Activated CD4-positive, alpha-beta T cell treated with anti-CD3 and anti-CD28 coated beads for 36 hours (primary cell): ENCODE data around the gene CASP14. TPM values are rescaled to one million over a fixed set of nuclear protein-coding genes. Genes with fewer than 3 reads are reported as not detected.

Experiments used
- ATAC-seq: fragments of 200-7000 bp; cut with Tn5 transposase; one replicate; pipeline ENCODE4 v1.10.0; 2021; ENCODE audit warnings: mild to moderate bottlenecking, moderate library complexity
- CTCF ChIA-PET: fragments of 350-600 bp; sonication (Branson Sonifier 250); formaldehyde crosslinking; loops from one replicate; lab custom pipeline; 2021; ENCODE audit warnings: antibody characterized with exemption; lab: Charles Lee
- POLR2A ChIA-PET: fragments of 350-600 bp; sonication (Branson Sonifier 250); formaldehyde crosslinking; loops from one replicate; lab custom pipeline; 2021; ENCODE audit warnings: antibody characterized with exemption, inconsistent platforms; lab: Charles Lee
- DNase-seq: peaks from one replicate; pipeline ENCODE4 v3.0.0-alpha.2; 2020
- H3K27ac Mint-ChIP-seq: one replicate; pipeline ENCODE4 v1.8.0; 2021; ENCODE audit warnings: mixed read lengths
- H3K27me3 Mint-ChIP-seq: one replicate; pipeline ENCODE4 v1.8.0; 2021; ENCODE audit warnings: mixed read lengths
- H3K36me3 Mint-ChIP-seq: one replicate; pipeline ENCODE4 v1.8.0; 2021; ENCODE audit warnings: low read depth, mixed read lengths
- H3K4me1 Mint-ChIP-seq: one replicate; pipeline ENCODE4 v1.8.0; 2021; ENCODE audit warnings: mixed read lengths
- H3K4me3 Mint-ChIP-seq: one replicate; pipeline ENCODE4 v1.8.0; 2021; ENCODE audit warnings: mild to moderate bottlenecking, moderate library complexity, mixed read lengths
- H3K9me3 Mint-ChIP-seq: one replicate; pipeline ENCODE4 v1.8.0; 2021; ENCODE audit warnings: low read depth, mixed read lengths
- intact Hi-C, 2 experiments: fragments of 100-400 bp; cut with DNase I in 1 of 2; cut with micrococcal nuclease in 1 of 2; formaldehyde crosslinking; loops; one replicate each; pipeline versions ENCODE4 v1.14.2 to v1.15.1; 2022 to 2024; cut with DNase I, micrococcal nuclease
- total RNA-seq, 2 experiments: library from RNA; stranded (reverse); gene quantifications; one replicate each; pipeline ENCODE4 v1.2.3, GENCODE V29; 2021

CASP14 gene
- total RNA-seq, 2 experiments from 2014 or later: not detected

DNA sequence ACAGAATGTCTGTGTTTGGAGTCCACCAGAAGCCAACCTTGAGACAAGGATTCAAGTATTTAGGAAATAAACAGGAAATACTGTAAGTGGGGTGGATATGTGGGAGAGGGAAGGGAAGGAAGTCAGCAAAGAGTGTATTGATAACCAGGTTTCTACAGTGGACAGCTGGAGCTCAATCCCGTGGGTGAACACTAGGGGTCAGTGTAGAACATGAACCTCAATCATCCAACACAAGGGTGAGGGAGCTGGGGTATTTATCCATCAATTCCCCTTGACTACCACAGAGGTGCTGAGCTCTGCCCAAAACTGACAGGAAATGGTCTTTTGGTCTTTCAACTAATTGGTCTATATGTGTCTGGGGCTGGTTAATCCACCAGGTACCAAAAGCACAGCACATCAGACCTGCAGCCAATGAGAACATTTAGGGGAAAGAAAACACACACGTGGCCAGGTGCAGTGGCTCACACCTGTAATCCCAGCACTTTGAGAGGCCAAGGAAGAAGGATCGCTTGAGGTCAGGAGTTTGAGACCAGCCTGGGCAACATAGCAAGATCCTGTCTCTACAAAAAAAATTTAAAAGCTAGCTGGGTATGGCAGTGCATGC, 52.3 kb downstream of the CASP14 start:
- DNase-seq: peak; percentile 80
- POLR2A ChIA-PET: interaction anchor here (0.5 kb wide), 1 partner anchor 173 kb away, joined by 3 read pairs; no protein-coding TSS in a partner anchor
- H3K9me3 Mint-ChIP-seq: peaks cover 20% of the 10 kb centered on the region
- peaks cover under 1% of the 10 kb centered on the region for H3K4me1 Mint-ChIP-seq
- H3K27me3 Mint-ChIP-seq: peaks cover 6% of the 10 kb centered on the region
- peaks cover 8% of the 10 kb centered on the region for H3K36me3 Mint-ChIP-seq
- intact Hi-C loops: loop anchor here (1.0 kb wide), 1 partner anchor 49 kb away; no protein-coding TSS in a partner anchor
- peak; percentile 95 for ATAC-seq
- CTCF ChIA-PET: interaction anchor here (0.6 to 3.7 kb wide), 25 partner anchors 9 to 413 kb away, joined by 3 to 36 read pairs (median 5); a partner anchor contains a TSS
- no peak overlapping the region for H3K27ac Mint-ChIP-seq
- no peak overlapping the region for H3K4me3 Mint-ChIP-seq

DNA sequence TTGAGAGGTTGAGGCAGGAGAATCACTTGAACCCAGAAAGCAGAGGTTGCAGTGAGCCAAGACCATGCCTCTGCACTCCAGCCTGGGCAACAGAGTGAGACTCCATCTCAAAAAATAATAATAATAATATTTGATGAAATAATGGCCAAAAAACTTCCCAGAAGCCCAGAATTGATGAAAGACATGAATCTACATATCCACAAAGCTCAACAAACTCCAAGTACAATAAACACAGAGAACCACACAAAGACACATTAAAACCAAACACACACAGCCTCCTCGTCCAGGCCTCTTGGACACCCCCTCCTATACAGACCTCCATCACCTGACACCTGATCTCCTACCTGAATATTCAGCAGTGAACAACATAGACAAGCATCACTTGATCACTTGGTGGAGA, 54.7 kb downstream of the CASP14 start:
- H3K4me3 Mint-ChIP-seq: no peak overlapping the region
- H3K27me3 Mint-ChIP-seq: peaks cover 10% of the 10 kb centered on the region
- no peak for ATAC-seq
- CTCF ChIA-PET: interaction anchor here (0.5 to 1.2 kb wide), 4 partner anchors 12 to 451 kb away, joined by 3 to 4 read pairs (median 4); no protein-coding TSS in a partner anchor
- H3K4me1 Mint-ChIP-seq: peaks cover 14% of the 10 kb centered on the region
- no peak overlapping the region for H3K27ac Mint-ChIP-seq
- POLR2A ChIA-PET: no interaction called here
- intact Hi-C loops: no loop called here
- peaks cover 20% of the 10 kb centered on the region for H3K9me3 Mint-ChIP-seq
- DNase-seq: no peak
- peaks cover 9% of the 10 kb centered on the region for H3K36me3 Mint-ChIP-seq

DNA sequence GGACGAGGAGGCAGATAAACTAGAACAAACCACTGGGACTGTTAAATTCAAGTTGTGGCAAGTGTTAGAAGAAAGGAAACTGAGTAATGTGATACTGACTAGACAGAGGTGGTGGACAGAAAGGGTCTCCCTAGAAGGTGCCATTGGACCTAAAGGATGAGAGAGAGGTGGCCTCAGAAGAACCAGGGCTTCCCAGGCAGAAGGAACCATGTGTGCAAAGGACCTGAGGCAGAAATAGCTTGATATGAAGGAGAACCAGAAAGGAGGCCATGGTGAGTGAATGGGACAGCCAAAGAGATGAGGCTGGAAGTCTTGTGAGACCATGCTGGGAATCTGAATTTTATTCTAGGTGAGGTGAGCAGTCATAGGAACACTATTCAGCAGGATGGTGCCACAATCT, 55.1 kb downstream of the CASP14 start:
- ATAC-seq: no peak
- intact Hi-C loops: no loop called here
- Mint-ChIP-seq H3K4me3 (no peak overlapping the region), H3K36me3 (peaks cover 9% of the 10 kb centered on the region), H3K27ac (no peak overlapping the region), H3K27me3 (peaks cover 10% of the 10 kb centered on the region), H3K4me1 (peaks cover 14% of the 10 kb centered on the region), H3K9me3 (peaks cover 20% of the 10 kb centered on the region)
- CTCF ChIA-PET: interaction anchor here (1.0 to 1.2 kb wide), 3 partner anchors 47 to 451 kb away, joined by 3 read pairs; no protein-coding TSS in a partner anchor
- DNase-seq: no peak
- POLR2A ChIA-PET: no interaction called here

DNA sequence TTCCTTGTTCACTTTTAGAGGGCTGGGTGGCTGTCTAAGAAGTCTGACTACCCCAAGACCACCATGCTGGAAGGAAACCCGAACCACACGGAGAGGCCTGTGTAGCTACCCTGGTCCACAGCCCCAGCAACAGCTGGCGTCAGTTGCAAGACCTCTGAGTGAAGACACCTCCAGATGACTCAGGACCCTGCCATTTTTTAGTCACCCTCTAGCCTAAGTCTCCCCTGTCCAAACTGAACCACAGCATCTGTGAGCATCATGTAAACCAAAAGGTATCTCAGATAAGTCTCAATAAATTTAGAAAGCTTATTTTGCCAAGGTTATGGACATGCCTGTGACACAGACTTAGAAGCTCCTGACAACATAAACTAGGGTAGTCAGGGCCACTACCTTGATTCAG, 55.8 kb downstream of the CASP14 start:
- no peak for ATAC-seq
- H3K4me1 Mint-ChIP-seq: peaks cover 14% of the 10 kb centered on the region
- H3K9me3 Mint-ChIP-seq: peaks cover 20% of the 10 kb centered on the region
- ChIA-PET CTCF (interaction anchor here (0.6 to 1.1 kb wide), 2 partner anchors 9 to 46 kb away, joined by 3 read pairs; no protein-coding TSS in a partner anchor), POLR2A (no interaction called here)
- peaks cover 10% of the 10 kb centered on the region for H3K27me3 Mint-ChIP-seq
- intact Hi-C loops: no loop called here
- no peak overlapping the region for H3K27ac Mint-ChIP-seq
- H3K4me3 Mint-ChIP-seq: no peak overlapping the region
- DNase-seq: no peak
- H3K36me3 Mint-ChIP-seq: peaks cover 9% of the 10 kb centered on the region

DNA sequence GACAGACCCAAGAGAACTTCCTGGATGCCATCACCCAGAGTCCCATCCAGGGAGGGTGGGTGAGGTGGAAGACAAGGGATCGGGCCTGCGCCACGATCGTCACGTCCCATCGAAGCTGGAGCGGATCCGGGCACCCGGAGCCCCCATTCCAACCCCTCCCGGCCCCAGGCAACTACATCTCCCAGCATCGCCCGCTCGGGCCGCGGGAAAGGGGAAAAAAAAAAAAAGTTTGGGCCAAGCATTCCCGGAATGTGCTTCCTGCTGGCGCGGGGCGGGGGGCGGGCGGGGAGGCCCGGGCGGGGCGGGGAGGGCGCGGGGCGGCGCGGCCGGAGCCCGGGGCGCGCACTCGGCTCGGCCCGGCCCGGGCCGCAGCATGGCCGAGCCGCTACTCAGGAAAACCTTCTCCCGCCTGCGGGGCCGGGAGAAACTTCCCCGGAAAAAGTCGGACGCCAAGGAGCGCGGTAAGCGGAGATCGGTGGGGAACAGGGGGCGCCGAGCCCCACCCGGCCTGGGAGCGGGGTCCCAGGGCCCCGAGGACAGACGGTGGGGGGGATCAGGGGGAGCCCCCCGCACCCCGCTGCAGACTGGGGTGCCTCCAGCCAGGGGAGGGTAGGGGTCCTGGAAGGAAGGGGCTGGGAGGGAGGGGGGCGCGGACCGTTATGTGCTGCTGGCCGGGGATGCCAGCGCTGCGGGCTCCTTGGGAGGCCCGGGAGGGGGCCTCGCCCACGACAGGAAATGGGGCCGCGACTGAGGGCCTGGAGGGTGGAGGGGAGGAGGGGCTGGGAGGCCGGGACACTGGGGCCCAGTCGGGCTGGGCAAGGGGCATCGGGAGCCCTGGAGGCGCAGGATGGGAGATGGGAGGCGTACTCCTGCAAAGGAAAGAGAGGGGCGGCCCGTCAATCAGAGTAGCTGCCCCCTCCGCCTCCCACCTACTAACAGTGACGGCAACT, 58.1 kb downstream of the CASP14 start, which contains the start of gene SYDE1:
Gene SYDE1 (plus strand): TSS at position 341 of the 950 bp plus-strand sequence. CDS start 33 bp downstream, at position 374.
- peaks cover 14% of the 10 kb centered on the region for H3K4me1 Mint-ChIP-seq
- intact Hi-C loops: loop anchor here in 1 of 2 experiments (1.0 kb wide), 1 partner anchor 18 kb away; a partner anchor contains a TSS
- H3K4me3 Mint-ChIP-seq: peak within 1 kb of the TSS; percentile 72
- CTCF ChIA-PET: interaction anchor here (0.9 to 1.0 kb wide), 2 partner anchors 12 to 16 kb away, joined by 3 read pairs; no protein-coding TSS in a partner anchor
- ATAC-seq: peak; percentile 81
- H3K27me3 Mint-ChIP-seq: peaks cover 10% of the 10 kb centered on the region
- POLR2A ChIA-PET: no interaction called here
- peaks cover 17% of the 10 kb centered on the region for H3K9me3 Mint-ChIP-seq
- H3K36me3 Mint-ChIP-seq: peaks cover 9% of the 10 kb centered on the region
- DNase-seq: peak; percentile 76
- peak within 1 kb of the TSS; percentile 76 for H3K27ac Mint-ChIP-seq

Other genes starting within 250 kb of the CASP14 start
- not detected for gene OR7A5, start 214.3 kb upstream of the CASP14 start, total RNA-seq
- gene OR7C1, start 214.3 kb upstream of the CASP14 start, total RNA-seq: not detected
- gene OR7A10, start 200.6 kb upstream of the CASP14 start, total RNA-seq: not detected
- not detected for gene OR7A17, start 163.3 kb upstream of the CASP14 start, total RNA-seq
- not detected for gene OR7C2, start 108.0 kb upstream of the CASP14 start, total RNA-seq
- not detected for gene SLC1A6, start 69.6 kb upstream of the CASP14 start, total RNA-seq
- gene OR1I1, start 32.7 kb downstream of the CASP14 start, total RNA-seq: not detected
- 1 to 10 TPM; 2.1 to 3.3 TPM for gene SYDE1, start 57.9 kb downstream of the CASP14 start, total RNA-seq
- gene NOTCH3, start 151.5 kb downstream of the CASP14 start, total RNA-seq: under 1 TPM; 0.02 to 0.25 TPM
- gene EPHX3, start 183.0 kb downstream of the CASP14 start, total RNA-seq: under 1 TPM in 1 of 2 experiments, not detected in 1; 0.09 TPM